Measurements from ENCODE around the gene HGS.
A peak's percentile ranks its signal among the peaks of the same experiment; 100 is the strongest.
"Not testable (repeated sequence)": the region's sequence is repeated elsewhere in the genome, so short reads cannot be mapped to it uniquely, and the experiment has no call there.

The HGS gene

GRCh38 chr17:81655378-81656117, 28.3 kb upstream of the HGS start:
- DNase-seq (ENCODE audit: low read depth in 3 of 3): no peak

DNA sequence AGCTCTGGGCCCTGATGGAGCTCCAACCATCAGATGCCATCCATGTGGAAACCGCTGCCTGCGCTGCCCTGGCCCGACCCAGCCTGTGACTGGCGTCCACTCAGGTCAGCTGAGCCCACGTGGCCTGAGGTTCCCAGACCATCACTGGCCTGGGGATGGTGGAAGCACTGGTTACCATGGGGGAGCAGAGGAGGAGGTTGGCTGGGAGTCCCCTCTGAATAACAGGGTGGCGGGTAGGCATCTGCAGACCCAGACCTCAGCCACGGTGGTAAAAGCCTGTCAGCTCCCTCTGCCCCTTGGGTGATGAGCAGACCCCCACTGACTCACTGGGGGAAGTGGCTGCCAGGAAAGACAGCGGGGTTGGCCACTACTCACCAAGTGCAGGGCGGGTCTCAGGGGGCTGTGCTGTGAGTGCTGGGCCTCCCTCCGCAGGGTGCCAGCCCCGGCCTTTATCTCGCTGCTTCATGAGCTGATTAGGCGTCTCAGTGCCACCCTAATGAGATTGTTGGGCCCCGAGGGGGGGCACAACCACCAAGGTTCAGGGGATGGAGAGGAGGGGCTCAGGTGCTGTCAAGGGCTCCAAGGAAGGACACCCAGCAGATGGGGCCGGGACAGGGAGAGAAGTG, 27.6 kb upstream of the HGS start, which contains the start of gene PDE6G:
Gene PDE6G, minus strand, starts transcription at position 425 of the 626 bp plus-strand sequence. CDS start 3,237 bp downstream, outside the sequence.
- no peak for DNase-seq (ENCODE audit: low read depth in 3 of 3)

- no peak for DNase-seq (ENCODE audit: low read depth in 3 of 3)
These were observed 27.0 kb upstream of the HGS start for GRCh38 chr17:81656835-81657234.

DNA sequence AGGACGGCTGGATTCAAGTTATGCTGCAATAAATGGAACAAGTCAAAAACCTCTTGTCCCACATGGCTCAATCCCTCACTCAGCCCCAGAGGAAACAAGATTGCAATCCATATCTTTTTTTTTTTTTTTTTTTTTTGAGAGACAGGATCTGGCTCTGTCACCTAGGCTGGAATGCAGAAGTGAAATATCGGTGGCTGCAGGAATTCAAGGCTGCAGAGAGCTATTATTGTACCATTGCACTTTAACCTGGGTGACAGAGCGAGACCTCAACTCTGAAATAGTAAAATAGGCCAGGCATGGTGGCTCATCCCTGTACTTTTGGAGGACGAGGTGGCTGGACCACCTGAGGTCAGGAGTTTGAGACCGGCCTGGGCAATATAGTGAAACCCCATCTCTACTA, 24.8 kb upstream of the HGS start:
- DNase-seq (ENCODE audit: low read depth in 3 of 3): no peak

GRCh38 chr17:81660441-81660840, 23.4 kb upstream of the HGS start:
- no peak for DNase-seq (ENCODE audit: low read depth in 3 of 3)

DNA sequence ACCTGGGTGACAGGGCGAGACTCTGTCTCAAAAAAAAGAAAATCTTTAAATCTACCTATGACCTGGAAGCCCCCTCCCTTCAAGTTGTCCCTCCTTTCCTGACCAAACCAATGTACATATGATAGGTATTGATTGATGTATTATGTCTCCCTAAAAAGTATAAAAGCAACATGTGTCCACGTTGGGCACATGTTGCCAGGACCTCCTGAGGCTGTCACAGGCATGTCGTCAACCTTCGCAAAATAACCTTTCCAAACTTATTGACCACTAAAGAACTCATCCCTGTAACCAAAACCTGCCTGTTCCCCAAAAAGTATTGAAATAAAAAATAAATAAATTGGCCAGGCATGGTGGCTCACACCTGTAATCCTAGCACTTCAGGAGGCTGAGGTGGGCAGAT, 21.8 kb upstream of the HGS start:
- DNase-seq (ENCODE audit: low read depth in 3 of 3): no peak

DNA sequence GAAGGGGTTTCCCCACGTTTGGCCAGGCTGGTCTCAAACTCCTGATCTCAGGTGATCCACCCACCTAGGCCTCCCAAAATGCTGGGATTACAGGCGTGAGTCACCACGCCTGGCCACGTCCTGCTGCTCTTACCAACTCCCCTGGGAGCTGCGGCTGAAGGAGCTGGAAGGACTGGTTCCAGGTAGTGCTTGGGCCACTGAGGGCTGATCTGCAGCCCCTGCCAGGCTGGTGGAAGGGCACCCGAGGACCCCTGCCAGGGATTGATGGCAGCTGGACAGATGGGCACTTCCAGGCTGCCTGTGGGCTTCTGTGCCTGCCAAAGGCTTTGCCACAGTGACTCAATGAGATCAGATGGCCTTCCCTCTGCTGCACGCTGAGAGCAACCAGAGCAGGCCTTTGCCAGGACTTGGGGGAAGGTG, 19.8 kb upstream of the HGS start:
- DNase-seq (ENCODE audit: low read depth in 3 of 3): no peak

DNA sequence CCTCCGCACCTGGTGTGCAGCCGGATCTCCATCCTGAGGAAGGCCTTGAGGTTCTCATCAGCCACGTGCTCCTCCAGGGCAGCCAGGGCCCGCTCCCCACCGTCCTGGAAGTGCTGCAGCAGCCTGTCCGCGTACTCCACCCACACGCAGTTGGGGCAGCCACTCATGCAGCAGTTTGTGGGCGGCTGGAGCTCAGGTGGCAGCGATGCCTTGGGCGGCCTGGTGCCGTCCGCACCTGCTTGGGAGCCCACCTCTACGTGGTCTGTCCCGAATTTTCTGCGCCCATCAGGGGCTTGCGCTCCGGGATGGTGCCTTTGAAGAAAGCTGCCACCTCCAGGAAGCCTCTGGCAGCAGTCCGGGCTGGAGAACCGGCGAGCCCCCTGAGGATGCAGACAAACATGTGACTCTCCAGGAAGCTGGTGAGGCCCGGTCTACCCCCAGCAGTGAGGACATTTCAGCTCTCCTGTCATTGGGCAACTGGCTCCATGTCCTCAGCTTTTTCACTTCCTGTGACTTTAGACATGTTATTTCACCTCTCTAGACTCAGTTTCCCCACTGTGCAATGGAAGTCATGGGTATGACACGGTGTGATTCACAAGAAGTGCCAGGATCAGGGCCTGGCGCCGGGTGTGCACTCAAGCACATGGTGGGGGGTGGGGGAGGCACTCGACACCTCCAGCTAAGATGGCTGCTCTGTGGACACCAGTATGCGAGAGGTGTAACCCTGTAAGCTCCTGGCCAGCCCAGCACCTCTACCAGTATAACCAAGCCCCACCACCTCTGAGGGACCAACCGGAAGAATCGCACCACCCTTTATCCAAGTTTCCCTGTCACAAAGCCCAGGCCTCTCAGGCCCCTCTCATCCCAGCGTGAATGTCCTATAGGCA, 18.4 kb upstream of the HGS start:
- peak; percentile 48 to 54 (median 53) for DNase-seq (ENCODE audit: low read depth in 3 of 3)

- DNase-seq (ENCODE audit: low read depth in 3 of 3): peak in 1 of 3 experiments; percentile 22
These were observed 17.8 kb upstream of the HGS start for GRCh38 chr17:81666092-81666341.

GRCh38 chr17:81666342-81667191, 17.2 kb upstream of the HGS start, which contains the start of the genes CCDC137 and OXLD1:
Gene CCDC137 (plus strand): TSS chr17:81666737. CDS start chr17:81666767, 30 bp downstream.
Gene OXLD1 (minus strand): TSS chr17:81666605. CDS start chr17:81666577, 28 bp downstream.
- peak; percentile 81 to 82 (median 82) for DNase-seq (ENCODE audit: low read depth in 3 of 3)

DNA sequence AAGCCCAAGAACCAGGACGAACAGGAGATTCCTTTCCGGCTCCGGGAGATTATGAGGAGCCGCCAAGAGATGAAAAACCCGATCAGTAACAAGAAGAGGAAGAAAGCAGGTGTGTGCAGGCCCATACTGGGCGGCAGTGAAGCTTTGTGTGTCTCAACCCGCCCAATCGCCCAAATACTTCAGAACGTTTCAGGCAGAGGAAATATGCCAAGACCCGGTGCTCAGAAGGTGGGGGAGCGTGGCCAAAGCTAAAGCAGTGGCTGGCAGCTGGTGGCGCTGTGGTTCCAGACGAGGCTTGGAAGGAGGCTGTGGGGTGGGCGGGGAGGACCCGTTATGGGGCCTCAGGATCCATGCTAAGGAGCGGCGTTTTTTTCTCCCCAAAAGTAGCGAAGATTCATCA, 16.1 kb upstream of the HGS start:
- DNase-seq (ENCODE audit: low read depth in 3 of 3): no peak

GRCh38 chr17:81672504-81672903, 11.3 kb upstream of the HGS start:
- no peak for DNase-seq (ENCODE audit: low read depth in 3 of 3)

DNA sequence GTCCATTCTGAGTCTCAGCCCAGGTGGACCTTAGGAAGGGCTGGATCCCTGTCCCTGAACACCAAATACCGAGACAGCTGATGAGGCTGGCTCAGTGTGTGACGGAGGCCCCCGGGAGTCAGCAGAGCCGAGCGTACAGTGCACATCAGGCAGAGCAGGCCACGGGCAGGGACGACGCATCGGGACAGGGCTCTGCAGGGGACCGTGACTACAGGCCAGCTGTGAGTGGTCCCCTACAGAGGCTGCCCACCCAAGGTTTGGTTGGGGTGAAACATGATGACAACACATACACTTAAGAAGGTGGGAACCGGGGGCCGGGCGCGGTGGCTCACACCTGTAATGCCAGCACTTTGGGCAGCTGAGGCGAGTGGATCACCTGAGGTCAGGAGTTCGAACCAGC, 10.9 kb upstream of the HGS start:
- DNase-seq (ENCODE audit: low read depth in 3 of 3): no peak

- no peak for DNase-seq (ENCODE audit: low read depth in 3 of 3)
These were observed 10.1 kb upstream of the HGS start for GRCh38 chr17:81673561-81674258.

GRCh38 chr17:81675515-81676221, 8.1 kb upstream of the HGS start:
- not testable (repeated sequence) for DNase-seq (ENCODE audit: low read depth in 3 of 3)

DNA sequence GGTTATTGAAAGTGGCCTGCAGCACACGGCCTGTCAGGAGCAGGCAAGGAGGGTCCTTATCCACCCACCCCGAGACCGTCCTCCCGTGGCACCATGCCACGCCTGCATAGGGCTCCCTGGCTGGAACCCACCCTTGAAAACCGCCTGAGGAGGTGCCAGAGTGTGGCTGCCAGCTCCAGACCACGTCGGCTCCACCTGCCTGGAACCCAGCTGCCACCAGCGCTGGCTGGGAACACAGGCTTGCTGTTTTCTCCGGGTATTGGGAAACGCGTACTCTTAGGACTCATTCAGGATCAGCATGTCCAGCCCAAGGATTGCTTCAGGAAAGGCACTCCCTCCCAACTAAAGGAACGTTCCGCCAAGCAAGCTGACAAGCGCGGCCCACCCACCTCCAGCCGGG, 6.9 kb upstream of the HGS start:
- DNase-seq (ENCODE audit: low read depth in 3 of 3): no peak

DNA sequence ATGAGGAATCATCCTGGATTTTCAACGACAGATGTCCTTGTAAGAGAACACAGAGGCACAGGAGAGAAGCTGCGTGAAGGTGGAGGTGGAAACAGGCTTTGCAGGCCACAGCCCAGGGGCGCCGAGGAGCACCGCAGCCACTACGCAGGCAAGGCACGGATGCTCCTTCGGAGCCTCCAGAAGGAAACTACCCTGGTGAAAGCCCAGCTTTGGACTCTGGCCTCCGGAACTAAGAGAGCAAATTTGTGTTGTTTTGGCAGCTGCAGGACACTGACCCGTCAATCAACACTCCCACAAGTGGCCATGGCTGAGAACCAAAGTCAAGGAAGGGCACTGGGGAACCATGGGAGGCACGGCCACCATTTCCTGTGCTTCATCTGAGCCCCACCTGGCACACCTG, 3.7 kb upstream of the HGS start:
- no peak for DNase-seq (ENCODE audit: low read depth in 3 of 3)

- DNase-seq (ENCODE audit: low read depth in 3 of 3): no peak
These were observed 2.1 kb upstream of the HGS start for GRCh38 chr17:81681672-81682071.

- no peak for DNase-seq (ENCODE audit: low read depth in 3 of 3)
These were observed 1.1 kb upstream of the HGS start for GRCh38 chr17:81682565-81683207.

DNA sequence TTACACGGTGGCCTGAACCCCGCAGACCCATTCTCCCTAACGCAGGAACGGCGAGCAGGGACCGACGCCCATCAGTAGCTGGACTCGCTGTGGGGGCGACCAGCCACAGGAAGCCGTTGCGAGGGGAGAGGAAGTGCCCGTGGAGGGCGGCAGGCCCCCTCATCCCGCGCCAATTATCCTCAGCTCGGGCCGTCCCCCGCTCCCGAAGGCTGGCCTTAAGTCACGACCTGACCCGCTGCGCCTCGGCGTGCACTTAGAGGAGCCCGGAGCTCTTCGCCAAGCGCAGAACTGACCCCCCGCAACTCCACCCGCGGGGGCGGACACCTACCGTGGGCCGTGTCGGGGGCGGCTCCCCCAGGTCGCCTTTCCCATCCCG, 615 bp upstream of the HGS start:
- no peak for DNase-seq (ENCODE audit: low read depth in 3 of 3)

Measured in stimulated activated CD4-positive, alpha-beta T cell treated with anti-CD3 and anti-CD28 coated beads, TNF-alpha, amount 100 ng/mL, for 4 hours (primary cell).